GM21737 (cell line): Measurements from ENCODE around the gene SRRM5.

Experiments
- ATAC-seq: cut with Tn5 transposase; IDR thresholded peaks from one replicate; pipeline ENCODE4 v1.9.1; 2021; ENCODE audit warnings: mild to moderate bottlenecking, moderate library complexity; ENCODE audit not compliant: unreplicated experiment

The SRRM5 gene

DNA sequence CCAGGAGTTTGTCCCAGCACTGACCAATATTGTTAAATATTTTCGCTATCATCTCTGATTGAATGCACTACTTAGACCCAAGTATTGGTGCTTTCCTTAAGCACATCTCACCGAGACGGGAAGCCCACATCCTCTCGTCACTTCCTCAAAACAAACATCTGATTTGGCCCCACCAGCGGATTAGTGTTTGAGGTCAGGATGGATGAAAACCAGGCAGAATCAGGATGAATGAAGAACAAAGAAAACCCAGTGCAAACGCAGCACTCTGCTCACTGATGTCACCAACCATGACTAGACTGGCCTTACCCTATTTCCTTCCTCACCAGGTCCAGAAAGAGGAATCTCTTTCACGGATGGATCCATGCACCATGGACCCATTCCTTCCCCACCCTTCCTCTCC lies 52.1 kb downstream of the SRRM5 start:
- no peak for ATAC-seq
